ACC112 (cell line): Measurements from ENCODE around the gene IDH3B.

Source experiments
- H2AFZ ChIP-seq: fragments of 200-600 bp; sonication (generic); one replicate; pipeline ENCODE4 v1.6.0; 2017; ENCODE audit warnings: antibody characterized with exemption, low read length; ENCODE audit not compliant: unreplicated experiment
- H3K27ac ChIP-seq: fragments of 200-600 bp; sonication (generic); 2 replicates; pipeline ENCODE4 v1.5.1; 2014; ENCODE audit warnings: low read depth, mild to moderate bottlenecking, antibody characterized with exemption, low read length, moderate library complexity
- H3K27me3 ChIP-seq: fragments of 200-600 bp; sonication (generic); 2 replicates; pipeline ENCODE4 v1.6.1; 2014; ENCODE audit warnings: mild to moderate bottlenecking, antibody characterized with exemption, low read length, moderate library complexity, mixed read lengths; ENCODE audit not compliant: insufficient read depth
- H3K36me3 ChIP-seq: fragments of 200-600 bp; sonication (generic); 2 replicates; pipeline ENCODE4 v1.6.1; 2016; ENCODE audit warnings: mild to moderate bottlenecking, antibody characterized with exemption, low read length, moderate library complexity, mixed read lengths; ENCODE audit not compliant: insufficient read depth
- H3K4me1 ChIP-seq: fragments of 200-600 bp; sonication (generic); one replicate; pipeline ENCODE4 v1.6.1; 2016; ENCODE audit warnings: low read length, mixed read lengths; ENCODE audit not compliant: insufficient read depth, unreplicated experiment, control insufficient read depth
- H3K4me3 ChIP-seq: fragments of 200-600 bp; sonication (generic); 2 replicates; pipeline ENCODE4 v1.5.1; 2014; ENCODE audit warnings: mild to moderate bottlenecking, low read depth, low read length
- H3K79me2 ChIP-seq: fragments of 200-600 bp; sonication (generic); one replicate; pipeline ENCODE4 v1.6.0; 2016; ENCODE audit warnings: low read length; ENCODE audit not compliant: control insufficient read depth, unreplicated experiment, insufficient read depth

The IDH3B gene

DNA sequence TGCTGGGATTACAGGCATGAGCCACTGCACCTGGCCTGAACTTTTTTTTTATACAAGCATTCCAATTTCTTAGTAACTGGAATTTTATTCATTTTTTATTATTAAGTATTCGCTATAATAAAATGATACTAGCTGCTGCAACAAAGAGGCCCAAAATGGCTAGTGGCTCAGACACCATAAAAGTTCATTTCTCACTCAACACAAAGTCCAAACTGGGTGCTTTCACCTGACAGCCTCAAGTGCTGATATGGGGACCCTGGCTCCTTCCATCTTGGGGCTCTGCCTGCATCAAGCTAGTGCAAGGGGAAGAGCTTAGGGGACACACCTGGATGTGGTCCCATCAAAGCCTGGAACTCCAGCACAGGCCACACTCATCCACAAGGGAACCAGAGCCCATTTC lies 23.8 kb downstream of the IDH3B start:
- 0 out of 2 replicates have a peak, but pooled peaks cover 8% of the 10 kb centered on the region for H3K36me3 ChIP-seq
- no peaks in the 10 kb centered on the region for H3K27me3 ChIP-seq
- no peak overlapping the region for H3K4me3 ChIP-seq
- no peaks in the 10 kb centered on the region for H3K79me2 ChIP-seq
- H3K27ac ChIP-seq: no peak overlapping the region
- H2AFZ ChIP-seq: no peak overlapping the region
- no peaks in the 10 kb centered on the region for H3K4me1 ChIP-seq

GRCh38 chr20:2637246-2637645 lies 26.8 kb downstream of the IDH3B start:
- H3K79me2 ChIP-seq: no peaks in the 10 kb centered on the region
- no peak overlapping the region for H3K4me3 ChIP-seq
- H2AFZ ChIP-seq: no peak overlapping the region
- H3K36me3 ChIP-seq: no peaks in the 10 kb centered on the region
- H3K27me3 ChIP-seq: peaks cover 20% of the 10 kb centered on the region
- H3K4me1 ChIP-seq: no peaks in the 10 kb centered on the region
- H3K27ac ChIP-seq: no peak overlapping the region

DNA sequence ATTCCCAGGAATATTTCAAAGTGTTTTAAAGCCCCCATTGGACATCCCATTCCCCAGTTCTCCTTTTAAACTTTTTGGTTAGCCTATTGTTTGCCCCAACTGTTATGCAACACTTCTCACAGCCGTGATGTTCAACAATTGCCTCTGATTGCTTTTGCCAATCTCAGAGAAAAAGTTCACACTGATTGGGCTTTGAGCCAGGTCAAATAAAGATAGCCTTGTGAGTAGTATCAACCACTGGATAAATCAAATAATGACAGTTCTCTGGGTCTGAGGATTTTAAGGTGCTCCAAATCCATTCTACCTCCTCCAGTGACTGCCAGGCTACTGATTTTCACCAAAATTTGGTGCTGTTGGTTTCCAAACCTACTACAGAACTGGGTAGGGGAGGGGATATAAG lies 30.6 kb downstream of the IDH3B start:
- H3K36me3 ChIP-seq: no peaks in the 10 kb centered on the region
- H3K27me3 ChIP-seq: peaks cover 20% of the 10 kb centered on the region
- no peak overlapping the region for H3K4me3 ChIP-seq
- H2AFZ ChIP-seq: no peak overlapping the region
- no peaks in the 10 kb centered on the region for H3K79me2 ChIP-seq
- H3K27ac ChIP-seq: no peak overlapping the region
- no peaks in the 10 kb centered on the region for H3K4me1 ChIP-seq

DNA sequence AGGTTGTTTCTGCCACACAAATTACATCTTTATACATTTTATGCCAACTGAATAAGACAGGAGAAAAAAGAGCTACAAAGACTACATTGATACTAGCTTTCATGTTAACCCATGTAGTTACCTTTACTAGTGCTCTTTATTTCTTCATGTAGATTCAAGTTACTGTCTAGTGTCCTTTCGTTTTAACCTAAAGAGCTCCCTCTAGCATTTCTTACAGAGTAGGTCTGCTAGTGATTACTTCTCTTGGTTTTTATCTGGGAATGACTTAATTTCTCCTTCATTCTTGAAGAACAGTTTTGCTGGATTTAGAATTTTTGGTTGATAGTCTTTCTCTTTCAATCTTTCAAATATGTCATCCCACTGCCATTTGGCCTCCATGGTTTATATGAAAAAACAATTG lies 32.8 kb downstream of the IDH3B start:
- Histone ChIP-seq H3K36me3 (no peaks in the 10 kb centered on the region), H3K27me3 (peaks cover 20% of the 10 kb centered on the region), H3K27ac (no peak overlapping the region), H3K4me3 (no peak overlapping the region), H3K4me1 (peaks cover 6% of the 10 kb centered on the region), H3K79me2 (no peaks in the 10 kb centered on the region), H2AFZ (no peak overlapping the region)

DNA sequence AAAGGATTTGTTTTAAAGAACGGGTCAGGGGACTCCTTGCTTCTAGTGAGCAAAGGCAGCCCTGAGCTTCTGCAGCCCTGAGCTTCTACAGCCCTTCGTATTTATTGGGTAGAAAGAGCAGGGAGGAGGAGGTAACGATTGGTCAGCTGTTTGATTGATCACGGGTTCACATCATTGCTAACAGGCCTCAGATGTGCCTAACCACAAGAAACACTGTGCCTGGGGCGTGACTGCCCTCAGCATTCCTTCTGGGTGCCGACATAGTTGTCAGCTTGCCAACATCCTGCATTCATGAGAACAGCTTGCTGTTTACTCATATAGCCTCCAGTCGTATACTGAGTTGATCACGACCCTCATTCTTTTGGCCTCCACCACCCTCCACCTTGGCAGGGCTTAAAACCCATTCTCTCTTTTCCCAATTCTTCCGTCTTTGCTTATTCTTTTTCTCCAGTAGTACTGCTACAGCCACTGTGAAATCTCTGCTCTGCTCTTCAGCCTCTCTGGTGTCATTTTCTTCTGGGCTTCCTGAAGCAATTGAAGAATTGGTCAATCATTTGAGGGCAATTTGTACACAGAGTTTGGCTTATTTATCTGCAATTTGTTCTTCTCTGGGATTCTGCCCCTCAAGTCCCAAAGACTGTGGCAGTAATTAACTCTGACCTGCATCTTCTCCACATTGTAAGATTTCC lies 37.0 kb downstream of the IDH3B start:
- Histone ChIP-seq H3K27me3 (peaks cover 3% of the 10 kb centered on the region; the same call in 1 of the 2 replicates), H2AFZ (peak overlapping the region; percentile 64), H3K79me2 (no peaks in the 10 kb centered on the region), H3K36me3 (no peaks in the 10 kb centered on the region), H3K27ac (peak overlapping the region; percentile 46; the same call in 1 of the 2 replicates), H3K4me1 (peaks cover 6% of the 10 kb centered on the region), H3K4me3 (no peak overlapping the region)

GRCh38 chr20:2625062-2625461 lies 39.0 kb downstream of the IDH3B start:
- Histone ChIP-seq H2AFZ (no peak overlapping the region), H3K27me3 (peaks cover 3% of the 10 kb centered on the region; the same call in 1 of the 2 replicates), H3K27ac (no peak overlapping the region), H3K36me3 (no peaks in the 10 kb centered on the region), H3K79me2 (no peaks in the 10 kb centered on the region), H3K4me1 (peaks cover 6% of the 10 kb centered on the region), H3K4me3 (no peak overlapping the region)

GRCh38 chr20:2624190-2624589 lies 39.8 kb downstream of the IDH3B start:
- H3K27ac ChIP-seq: no peak overlapping the region
- H3K36me3 ChIP-seq: no peaks in the 10 kb centered on the region
- no peaks in the 10 kb centered on the region for H3K79me2 ChIP-seq
- H3K4me1 ChIP-seq: peaks cover 6% of the 10 kb centered on the region
- no peak overlapping the region for H3K4me3 ChIP-seq
- no peak overlapping the region for H2AFZ ChIP-seq
- peaks cover 3% of the 10 kb centered on the region; the same call in 1 of the 2 replicates for H3K27me3 ChIP-seq

- no peaks in the 10 kb centered on the region for H3K36me3 ChIP-seq
- no peak overlapping the region for H3K4me3 ChIP-seq
- no peaks in the 10 kb centered on the region for H3K79me2 ChIP-seq
- H2AFZ ChIP-seq: no peak overlapping the region
- peaks cover 39% of the 10 kb centered on the region for H3K27me3 ChIP-seq
- H3K27ac ChIP-seq: no peak overlapping the region
- H3K4me1 ChIP-seq: no peaks in the 10 kb centered on the region
These were observed 43.9 kb downstream of the IDH3B start for GRCh38 chr20:2619961-2620595.

GRCh38 chr20:2619337-2619736 lies 44.7 kb downstream of the IDH3B start:
- no peak overlapping the region for H3K4me3 ChIP-seq
- H3K79me2 ChIP-seq: no peaks in the 10 kb centered on the region
- peaks cover 37% of the 10 kb centered on the region for H3K27me3 ChIP-seq
- H3K27ac ChIP-seq: no peak overlapping the region
- H3K36me3 ChIP-seq: no peaks in the 10 kb centered on the region
- H2AFZ ChIP-seq: no peak overlapping the region
- no peaks in the 10 kb centered on the region for H3K4me1 ChIP-seq

- no peak overlapping the region for H2AFZ ChIP-seq
- no peaks in the 10 kb centered on the region for H3K4me1 ChIP-seq
- H3K4me3 ChIP-seq: no peak overlapping the region
- no peak overlapping the region for H3K27ac ChIP-seq
- H3K27me3 ChIP-seq: peaks cover 40% of the 10 kb centered on the region
- no peaks in the 10 kb centered on the region for H3K79me2 ChIP-seq
- H3K36me3 ChIP-seq: no peaks in the 10 kb centered on the region
These were observed 45.2 kb downstream of the IDH3B start for GRCh38 chr20:2618815-2619214.

DNA sequence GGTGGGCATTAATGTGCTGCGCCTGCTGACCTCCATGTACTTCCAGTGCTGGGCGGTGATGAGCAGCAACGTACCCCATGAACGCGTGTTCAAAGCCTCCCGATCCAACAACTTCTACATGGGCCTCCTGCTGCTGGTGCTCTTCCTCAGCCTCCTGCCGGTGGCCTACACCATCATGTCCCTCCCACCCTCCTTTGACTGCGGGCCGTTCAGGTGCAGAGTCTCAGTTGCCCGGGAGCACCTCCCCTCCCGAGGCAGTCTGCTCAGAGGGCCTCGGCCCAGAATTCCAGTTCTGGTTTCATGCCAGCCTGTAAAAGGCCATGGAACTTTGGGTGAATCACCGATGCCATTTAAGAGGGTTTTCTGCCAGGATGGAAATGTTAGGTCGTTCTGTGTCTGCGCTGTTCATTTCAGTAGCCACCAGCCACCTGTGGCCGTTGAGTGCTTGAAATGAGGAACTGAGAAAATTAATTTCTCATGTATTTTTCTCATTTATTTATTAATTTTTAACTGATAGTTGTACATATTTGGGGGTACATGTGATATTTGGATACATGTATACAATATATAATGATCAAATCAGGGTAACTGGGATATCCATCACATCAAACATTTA lies 46.8 kb downstream of the IDH3B start:
- no peak overlapping the region for H3K27ac ChIP-seq
- H3K4me1 ChIP-seq: no peaks in the 10 kb centered on the region
- H3K4me3 ChIP-seq: no peak overlapping the region
- no peaks in the 10 kb centered on the region for H3K79me2 ChIP-seq
- H3K36me3 ChIP-seq: no peaks in the 10 kb centered on the region
- peaks cover 57% of the 10 kb centered on the region for H3K27me3 ChIP-seq
- no peak overlapping the region for H2AFZ ChIP-seq
